Measurements from ENCODE around the gene RASA3.
A peak's percentile ranks its signal among the peaks of the same experiment; 100 is the strongest.

The RASA3 gene

DNA sequence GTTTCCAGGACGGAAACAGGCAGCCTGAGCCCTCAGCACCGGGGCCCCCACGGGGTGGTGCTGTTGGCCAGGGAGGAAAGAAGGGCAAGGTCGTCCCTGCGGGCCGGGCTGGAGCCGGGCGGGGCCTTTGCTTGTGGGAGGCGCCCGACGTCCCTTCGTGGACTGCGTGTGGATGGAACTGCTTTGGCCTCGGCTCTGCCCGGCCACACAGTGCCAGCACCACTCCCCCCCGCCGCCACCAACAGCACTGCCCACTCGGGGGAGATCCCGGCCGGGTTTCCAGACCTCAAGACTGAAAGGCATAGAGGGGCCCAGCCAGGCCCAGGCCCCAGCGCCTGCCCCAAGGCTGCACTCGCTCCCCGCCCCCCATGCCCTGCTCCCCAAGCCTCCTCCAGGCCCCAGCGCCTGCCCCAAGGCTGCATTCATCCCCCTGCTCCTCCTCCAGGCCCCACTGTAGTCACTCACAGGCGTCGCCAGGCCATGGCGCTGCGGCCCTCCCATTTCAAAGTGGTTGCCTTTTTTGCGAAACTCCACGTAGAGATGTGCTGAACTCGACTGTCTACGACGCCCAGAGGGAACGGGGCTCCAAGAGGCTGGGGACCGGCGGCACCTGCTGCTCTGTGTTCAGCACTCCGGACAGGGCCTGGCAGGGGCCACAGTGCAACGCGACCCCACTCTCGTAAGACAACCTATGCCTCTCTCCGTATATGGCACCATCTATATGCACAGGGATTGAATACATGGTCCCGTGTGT is 181.0 kb downstream of the RASA3 start:
- H3K27ac ChIP-seq (replicated peaks): no peak overlapping the region
- no peak for TF ChIP-seq GABPA (IDR thresholded peaks at IDR 0.05; ENCODE audit: low read depth)
- TF ChIP-seq, protein P1, sequence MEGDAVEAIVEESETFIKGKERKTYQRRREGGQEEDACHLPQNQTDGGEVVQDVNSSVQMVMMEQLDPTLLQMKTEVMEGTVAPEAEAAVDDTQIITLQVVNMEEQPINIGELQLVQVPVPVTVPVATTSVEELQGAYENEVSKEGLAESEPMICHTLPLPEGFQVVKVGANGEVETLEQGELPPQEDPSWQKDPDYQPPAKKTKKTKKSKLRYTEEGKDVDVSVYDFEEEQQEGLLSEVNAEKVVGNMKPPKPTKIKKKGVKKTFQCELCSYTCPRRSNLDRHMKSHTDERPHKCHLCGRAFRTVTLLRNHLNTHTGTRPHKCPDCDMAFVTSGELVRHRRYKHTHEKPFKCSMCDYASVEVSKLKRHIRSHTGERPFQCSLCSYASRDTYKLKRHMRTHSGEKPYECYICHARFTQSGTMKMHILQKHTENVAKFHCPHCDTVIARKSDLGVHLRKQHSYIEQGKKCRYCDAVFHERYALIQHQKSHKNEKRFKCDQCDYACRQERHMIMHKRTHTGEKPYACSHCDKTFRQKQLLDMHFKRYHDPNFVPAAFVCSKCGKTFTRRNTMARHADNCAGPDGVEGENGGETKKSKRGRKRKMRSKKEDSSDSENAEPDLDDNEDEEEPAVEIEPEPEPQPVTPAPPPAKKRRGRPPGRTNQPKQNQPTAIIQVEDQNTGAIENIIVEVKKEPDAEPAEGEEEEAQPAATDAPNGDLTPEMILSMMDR (IDR thresholded peaks at IDR 0.05; ENCODE audit: insufficient read depth, low read length): peak; percentile 42
- TF ChIP-seq, protein P2, sequence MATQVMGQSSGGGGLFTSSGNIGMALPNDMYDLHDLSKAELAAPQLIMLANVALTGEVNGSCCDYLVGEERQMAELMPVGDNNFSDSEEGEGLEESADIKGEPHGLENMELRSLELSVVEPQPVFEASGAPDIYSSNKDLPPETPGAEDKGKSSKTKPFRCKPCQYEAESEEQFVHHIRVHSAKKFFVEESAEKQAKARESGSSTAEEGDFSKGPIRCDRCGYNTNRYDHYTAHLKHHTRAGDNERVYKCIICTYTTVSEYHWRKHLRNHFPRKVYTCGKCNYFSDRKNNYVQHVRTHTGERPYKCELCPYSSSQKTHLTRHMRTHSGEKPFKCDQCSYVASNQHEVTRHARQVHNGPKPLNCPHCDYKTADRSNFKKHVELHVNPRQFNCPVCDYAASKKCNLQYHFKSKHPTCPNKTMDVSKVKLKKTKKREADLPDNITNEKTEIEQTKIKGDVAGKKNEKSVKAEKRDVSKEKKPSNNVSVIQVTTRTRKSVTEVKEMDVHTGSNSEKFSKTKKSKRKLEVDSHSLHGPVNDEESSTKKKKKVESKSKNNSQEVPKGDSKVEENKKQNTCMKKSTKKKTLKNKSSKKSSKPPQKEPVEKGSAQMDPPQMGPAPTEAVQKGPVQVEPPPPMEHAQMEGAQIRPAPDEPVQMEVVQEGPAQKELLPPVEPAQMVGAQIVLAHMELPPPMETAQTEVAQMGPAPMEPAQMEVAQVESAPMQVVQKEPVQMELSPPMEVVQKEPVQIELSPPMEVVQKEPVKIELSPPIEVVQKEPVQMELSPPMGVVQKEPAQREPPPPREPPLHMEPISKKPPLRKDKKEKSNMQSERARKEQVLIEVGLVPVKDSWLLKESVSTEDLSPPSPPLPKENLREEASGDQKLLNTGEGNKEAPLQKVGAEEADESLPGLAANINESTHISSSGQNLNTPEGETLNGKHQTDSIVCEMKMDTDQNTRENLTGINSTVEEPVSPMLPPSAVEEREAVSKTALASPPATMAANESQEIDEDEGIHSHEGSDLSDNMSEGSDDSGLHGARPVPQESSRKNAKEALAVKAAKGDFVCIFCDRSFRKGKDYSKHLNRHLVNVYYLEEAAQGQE (IDR thresholded peaks at IDR 0.05; ENCODE audit: insufficient replicate concordance, low read depth): peak; percentile 90
- DNase-seq (ENCODE audit: low read depth in 1 of 2, low spot score in 1 of 2): peak; percentile 12 to 72
- H3K27me3 ChIP-seq (ENCODE audit: insufficient read depth, poor library complexity, severe bottlenecking): no peaks in the 10 kb centered on the region
- H3K4me3 ChIP-seq (replicated peaks; ENCODE audit: insufficient read depth, low read length): no peak overlapping the region

DNA sequence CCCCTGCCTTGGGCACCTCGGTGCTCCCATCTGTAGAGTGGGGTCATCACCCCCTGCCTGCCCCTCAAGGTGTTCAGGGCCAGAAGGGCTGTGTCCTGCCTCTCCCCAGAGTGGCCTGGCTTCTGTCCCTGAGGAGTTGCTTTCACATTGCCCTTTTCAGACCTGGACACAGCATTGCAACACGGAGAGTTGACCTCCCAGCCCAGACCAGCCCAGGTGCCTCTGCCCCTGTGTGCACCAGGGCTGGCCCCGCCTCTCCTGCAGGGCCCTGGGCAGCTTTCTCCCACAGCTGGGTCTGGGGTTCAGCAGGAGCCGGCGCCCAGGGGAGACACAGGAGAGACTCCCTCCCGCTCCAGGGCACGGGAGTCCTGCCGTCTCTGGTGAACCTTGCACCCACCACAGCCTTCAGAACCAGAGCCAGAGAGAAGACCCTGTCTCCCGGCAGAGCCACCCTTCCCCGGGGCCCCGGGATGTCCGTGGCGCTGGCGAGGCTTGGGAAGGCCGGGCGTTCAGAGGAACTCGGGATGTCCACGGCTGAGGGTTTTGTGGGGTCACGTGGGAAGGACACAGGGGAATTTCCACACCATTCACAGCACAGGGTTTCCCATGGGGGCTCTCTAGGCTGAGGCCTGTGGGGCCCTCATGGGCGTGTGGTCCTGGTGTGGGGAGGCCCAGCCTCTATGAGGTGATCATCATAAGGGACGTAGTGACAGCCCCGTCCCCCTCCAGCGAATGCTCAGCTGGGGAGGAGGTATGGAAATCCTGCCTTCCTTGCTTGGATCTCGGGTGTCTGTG is 181.8 kb downstream of the RASA3 start:
- H3K27me3 ChIP-seq (ENCODE audit: insufficient read depth, poor library complexity, severe bottlenecking): no peaks in the 10 kb centered on the region
- no peak overlapping the region for H3K4me3 ChIP-seq (replicated peaks; ENCODE audit: insufficient read depth, low read length)
- TF ChIP-seq, protein P1 (IDR thresholded peaks at IDR 0.05; ENCODE audit: insufficient read depth, low read length): no peak
- TF ChIP-seq GABPA (IDR thresholded peaks at IDR 0.05; ENCODE audit: low read depth) (no peak), POLR2AphosphoS5 (IDR thresholded peaks at IDR 0.05; ENCODE audit: low read depth) (no peak), SPI1 (IDR thresholded peaks at IDR 0.05; ENCODE audit: borderline replicate concordance, low read depth) (no peak)
- TF ChIP-seq, protein P2 (IDR thresholded peaks at IDR 0.05; ENCODE audit: insufficient replicate concordance, low read depth): no peak
- H3K27ac ChIP-seq (replicated peaks): no peak overlapping the region
- no peak for DNase-seq (ENCODE audit: low read depth in 1 of 2, low spot score in 1 of 2)

DNA sequence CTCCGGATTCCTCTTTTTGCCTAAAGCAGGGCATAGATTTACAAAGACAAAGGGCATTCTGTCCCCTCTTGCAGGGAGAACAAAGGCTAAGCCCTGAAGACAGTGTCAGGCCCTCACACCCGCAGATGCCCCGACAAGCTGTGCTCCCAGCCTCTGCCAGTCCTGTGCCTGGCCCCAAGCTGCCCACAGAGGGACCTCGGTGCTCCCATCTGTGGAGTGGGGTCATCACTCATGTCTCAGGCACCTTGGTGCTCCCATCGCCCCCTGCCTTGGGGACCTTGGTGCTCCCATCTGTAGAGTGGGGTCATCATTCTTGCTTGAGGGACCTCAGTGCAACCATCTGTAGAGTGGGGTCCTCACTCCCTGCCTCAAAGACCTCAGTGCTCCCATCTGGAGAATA is 182.9 kb downstream of the RASA3 start:
- TF ChIP-seq, protein P2 (IDR thresholded peaks at IDR 0.05; ENCODE audit: insufficient replicate concordance, low read depth): no peak
- no peak for TF ChIP-seq POLR2AphosphoS5 (IDR thresholded peaks at IDR 0.05; ENCODE audit: low read depth)
- DNase-seq (ENCODE audit: low read depth in 1 of 2, low spot score in 1 of 2): no peak
- no peak overlapping the region for H3K4me3 ChIP-seq (replicated peaks; ENCODE audit: insufficient read depth, low read length)
- H3K27me3 ChIP-seq (ENCODE audit: insufficient read depth, poor library complexity, severe bottlenecking): no peaks in the 10 kb centered on the region
- no peak overlapping the region for H3K27ac ChIP-seq (replicated peaks)
